ENCODE results near the gene ZNF493.

DNA sequence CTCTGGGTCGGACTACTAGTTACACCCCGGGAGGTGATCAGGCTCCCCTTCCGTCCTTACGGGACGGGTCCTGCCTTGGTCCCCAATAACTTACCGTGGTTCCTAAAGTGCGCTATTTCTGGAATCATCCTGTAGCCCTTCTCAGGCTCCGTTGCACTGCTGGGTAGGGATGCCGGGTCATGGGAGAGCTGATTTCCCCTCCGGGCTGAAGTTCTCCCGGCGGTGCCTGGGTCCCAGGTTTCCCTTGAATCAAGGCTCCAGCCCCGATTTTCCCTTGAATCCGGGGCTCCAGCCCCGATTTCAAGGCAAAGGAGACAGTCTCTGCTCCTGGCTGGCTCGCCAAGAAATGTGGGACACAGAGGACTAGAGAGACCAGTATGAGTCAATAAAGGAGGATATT lies 43.4 kb downstream of the ZNF493 start:
- TF ChIP-seq, protein P1, sequence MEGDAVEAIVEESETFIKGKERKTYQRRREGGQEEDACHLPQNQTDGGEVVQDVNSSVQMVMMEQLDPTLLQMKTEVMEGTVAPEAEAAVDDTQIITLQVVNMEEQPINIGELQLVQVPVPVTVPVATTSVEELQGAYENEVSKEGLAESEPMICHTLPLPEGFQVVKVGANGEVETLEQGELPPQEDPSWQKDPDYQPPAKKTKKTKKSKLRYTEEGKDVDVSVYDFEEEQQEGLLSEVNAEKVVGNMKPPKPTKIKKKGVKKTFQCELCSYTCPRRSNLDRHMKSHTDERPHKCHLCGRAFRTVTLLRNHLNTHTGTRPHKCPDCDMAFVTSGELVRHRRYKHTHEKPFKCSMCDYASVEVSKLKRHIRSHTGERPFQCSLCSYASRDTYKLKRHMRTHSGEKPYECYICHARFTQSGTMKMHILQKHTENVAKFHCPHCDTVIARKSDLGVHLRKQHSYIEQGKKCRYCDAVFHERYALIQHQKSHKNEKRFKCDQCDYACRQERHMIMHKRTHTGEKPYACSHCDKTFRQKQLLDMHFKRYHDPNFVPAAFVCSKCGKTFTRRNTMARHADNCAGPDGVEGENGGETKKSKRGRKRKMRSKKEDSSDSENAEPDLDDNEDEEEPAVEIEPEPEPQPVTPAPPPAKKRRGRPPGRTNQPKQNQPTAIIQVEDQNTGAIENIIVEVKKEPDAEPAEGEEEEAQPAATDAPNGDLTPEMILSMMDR (IDR thresholded peaks at IDR 0.05): no peak
- TF ChIP-seq POLR2A (IDR thresholded peaks at IDR 0.05): no peak

All from vagina (tissue), 2 donors.